Superior temporal gyrus (tissue), 1 donor: Measurements from ENCODE around the gene SGCD.
A peak's percentile ranks its signal among the peaks of the same experiment; 100 is the strongest.

ENCODE experiments used
- DNase-seq: peaks from one replicate; pipeline ENCODE4 v3.0.0-alpha.2; 2016; ENCODE audit errors: extremely low spot score

The SGCD gene

GRCh38 chr5:156774273-156774672 is 447.3 kb downstream of the SGCD start:
- no peak for DNase-seq

GRCh38 chr5:156778139-156778706 is 451.3 kb downstream of the SGCD start:
- DNase-seq = no peak

GRCh38 chr5:156778752-156779151 is 451.8 kb downstream of the SGCD start:
- DNase-seq = no peak

- no peak for DNase-seq
These were observed 452.5 kb downstream of the SGCD start for GRCh38 chr5:156779436-156779835.

GRCh38 chr5:156783092-156783491 is 456.1 kb downstream of the SGCD start:
- no peak for DNase-seq

GRCh38 chr5:156794687-156795086 is 467.7 kb downstream of the SGCD start:
- no peak for DNase-seq

GRCh38 chr5:156798201-156798600 is 471.2 kb downstream of the SGCD start:
- no peak for DNase-seq

GRCh38 chr5:156799171-156799570 is 472.2 kb downstream of the SGCD start:
- DNase-seq = no peak

- peak; percentile 44 for DNase-seq
These were observed 474.0 kb downstream of the SGCD start for GRCh38 chr5:156800929-156801328.

- DNase-seq = peak; percentile 7
These were observed 475.5 kb downstream of the SGCD start for GRCh38 chr5:156802501-156802900.

GRCh38 chr5:156803404-156803803 is 476.4 kb downstream of the SGCD start:
- DNase-seq = peak; percentile 4

GRCh38 chr5:156812959-156813358 is 486.0 kb downstream of the SGCD start:
- no peak for DNase-seq

- DNase-seq = peak; percentile 71
These were observed 489.1 kb downstream of the SGCD start for GRCh38 chr5:156815988-156816599.
